T-cell (primary cell): Measurements from ENCODE around the gene ZC3H4. TPM values are rescaled to one million over a fixed set of nuclear protein-coding genes. Genes with fewer than 3 reads are reported as not detected.

ENCODE experiments used
- ATAC-seq, 4 experiments: fragments of 200-7000 bp in 3 of 4; fragments of 150-1000 bp in 1 of 4; cut with Tn5 transposase; replicated peaks in 1 of 4; 1 replicate in 3 of 4; 2 replicates in 1 of 4; pipeline ENCODE4 v1.10.0; 2021; ENCODE audit warnings: moderate library complexity in 3 of 4, mild to moderate bottlenecking in 2 of 4, moderate number of reproducible peaks in 1 of 4
- CTCF ChIA-PET, 2 donors: fragments of 300-600 bp; sonication (Branson Sonifier 250); formaldehyde crosslinking; loops; one replicate each; lab custom pipeline; 2022; ENCODE audit warnings: antibody characterized with exemption in 2 of 2; lab: Charles Lee
- POLR2A ChIA-PET, 2 donors: fragments of 300-600 bp; sonication (Branson Sonifier 250); formaldehyde crosslinking; loops; one replicate each; lab custom pipeline; 2022; ENCODE audit warnings: antibody characterized with exemption in 2 of 2; lab: Charles Lee
- DNase-seq, 35 experiments: peaks; one replicate each; pipeline versions ENCODE4 v3.0.0 to v3.0.0-alpha.2; 2013 to 2023
- H3K27ac ChIP-seq: one replicate; pipeline ENCODE4 v1.5.1; 2013; ENCODE audit warnings: low read length
- H3K27me3 ChIP-seq, 2 experiments: replicated peaks in 1 of 2; 1 replicate in 1 of 2; 2 replicates in 1 of 2; pipeline versions ENCODE4 v1.6.1 to v1.7.0; 2013; ENCODE audit warnings: low read length in 1 of 2, mixed read lengths in 1 of 2; ENCODE audit not compliant: control insufficient read depth in 2 of 2, insufficient read depth in 2 of 2; ENCODE audit errors: extremely low read depth in 1 of 2
- H3K36me3 ChIP-seq, 2 donors: 1 replicate in 1 of 2; 2 replicates in 1 of 2; pipeline versions ENCODE4 v1.6.1 to v1.7.0; 2013; ENCODE audit warnings: low read length in 1 of 2; ENCODE audit not compliant: control insufficient read depth in 2 of 2, insufficient read depth in 1 of 2; ENCODE audit errors: extremely low read depth in 1 of 2
- H3K4me1 ChIP-seq, 2 experiments: 1 replicate in 1 of 2; 2 replicates in 1 of 2; pipeline versions ENCODE4 v1.6.1 to v1.7.0; 2013; ENCODE audit warnings: low read length in 2 of 2, mixed read lengths in 1 of 2; ENCODE audit not compliant: insufficient read depth in 2 of 2, control insufficient read depth in 1 of 2; ENCODE audit errors: extremely low read depth in 1 of 2
- H3K4me3 ChIP-seq, 2 donors: 1 replicate in 1 of 2; 2 replicates in 1 of 2; pipeline versions ENCODE4 v1.5.1 to v1.7.0; 2013; ENCODE audit warnings: mild to moderate bottlenecking in 2 of 2, low read length in 1 of 2, moderate library complexity in 1 of 2; ENCODE audit not compliant: control insufficient read depth in 1 of 2; ENCODE audit errors: extremely low read depth in 1 of 2
- H3K9me3 ChIP-seq: 2 replicates; pipeline ENCODE4 v1.7.0; 2013
- H3K27ac Mint-ChIP-seq, 2 donors: one replicate each; pipeline ENCODE4 v1.8.0; 2020 to 2021; ENCODE audit warnings: mild to moderate bottlenecking in 2 of 2, mixed read lengths in 2 of 2
- H3K27me3 Mint-ChIP-seq, 2 donors: one replicate each; pipeline ENCODE4 v1.8.0; 2021 to 2022; ENCODE audit warnings: mixed read lengths in 2 of 2
- H3K36me3 Mint-ChIP-seq: one replicate; pipeline ENCODE4 v1.8.0; 2021; ENCODE audit warnings: mixed read lengths
- H3K4me1 Mint-ChIP-seq, 3 donors: one replicate each; pipeline ENCODE4 v1.8.0; 2020 to 2022; ENCODE audit warnings: mixed read lengths in 3 of 3, mild to moderate bottlenecking in 1 of 3
- H3K4me3 Mint-ChIP-seq, 3 donors: one replicate each; pipeline ENCODE4 v1.8.0; 2020 to 2022; ENCODE audit warnings: mild to moderate bottlenecking in 3 of 3, mixed read lengths in 3 of 3, moderate library complexity in 3 of 3
- H3K9me3 Mint-ChIP-seq, 3 donors: one replicate each; pipeline ENCODE4 v1.8.0; 2020 to 2022; ENCODE audit warnings: mixed read lengths in 3 of 3
- WGBS: methylation state at CpG from one replicate; pipeline ENCODE4 v1.1.5; 2013; ENCODE audit warnings: missing lambda C conversion rate; ENCODE audit not compliant: insufficient coverage; 5-methylcytosine and 5-hydroxymethylcytosine counted together
- total RNA-seq, 35 experiments: library from RNA in 6 of 35; stranded (reverse) in 6 of 35; fragments of 120-200 nt in 1 of 35; gene quantifications; one replicate each; pipeline versions ENCODE4 v1.2.1 to v1.2.4 and lab custom pipeline; 2013 to 2026

ZC3H4 gene
- total RNA-seq, 5 donors from 2014 or later (not counting 1 experiment from before 2014, with no cell fraction given): 64.0 to 81.4 (median 72.3) TPM

- WGBS: 58% methylated on average over 7 of the region's 10 CpGs
These were observed 19.7 kb downstream of the ZC3H4 start for GRCh38 chr19:47093841-47094240.

GRCh38 chr19:47093254-47093653 lies 20.3 kb downstream of the ZC3H4 start:
- H3K27me3 ChIP-seq: no peaks in the 10 kb centered on the region
- 89% methylated on average over 4 of the region's 5 CpGs for WGBS
- H3K4me3 Mint-ChIP-seq: no peak overlapping the region
- CTCF ChIA-PET: no interaction called here
- H3K27ac ChIP-seq: peak overlapping the region; percentile 91
- H3K4me3 ChIP-seq: no peak overlapping the region
- peaks cover 43% of the 10 kb centered on the region for H3K36me3 Mint-ChIP-seq
- no peaks in the 10 kb centered on the region for H3K9me3 ChIP-seq
- peaks cover 21 to 56% of the 10 kb centered on the region in 2 donors for H3K36me3 ChIP-seq
- ATAC-seq (no peak), DNase-seq (no peak)
- H3K27me3 Mint-ChIP-seq: no peaks in the 10 kb centered on the region
- peaks cover 8 to 43% of the 10 kb centered on the region in 2 experiments for H3K4me1 ChIP-seq
- H3K9me3 Mint-ChIP-seq: no peaks in the 10 kb centered on the region
- peaks cover 43 to 50% (median 47%) of the 10 kb centered on the region in 3 donors for H3K4me1 Mint-ChIP-seq
- H3K27ac Mint-ChIP-seq: peak overlapping the region; percentile 94 to 95
- POLR2A ChIA-PET: no interaction called here

More at GRCh38 chr19:47093841-47094240, 19.7 kb downstream of the ZC3H4 start:
- Mint-ChIP-seq H3K4me3 (no peak overlapping the region), H3K4me1 (peaks cover 47 to 55% (median 51%) of the 10 kb centered on the region in 3 donors), H3K27ac (peak overlapping the region; percentile 94 to 95), H3K36me3 (peaks cover 47% of the 10 kb centered on the region), H3K9me3 (no peaks in the 10 kb centered on the region), H3K27me3 (no peaks in the 10 kb centered on the region)
- Histone ChIP-seq H3K36me3 (peaks cover 21 to 54% of the 10 kb centered on the region in 2 donors), H3K27ac (peak overlapping the region; percentile 91), H3K4me3 (no peak overlapping the region), H3K27me3 (no peaks in the 10 kb centered on the region), H3K4me1 (peaks cover 8 to 46% of the 10 kb centered on the region in 2 experiments), H3K9me3 (no peaks in the 10 kb centered on the region)
- ATAC-seq: no peak
- peak in 1 of 35 experiments; percentile 25 for DNase-seq
- POLR2A ChIA-PET: no interaction called here
- CTCF ChIA-PET: interaction anchor here in 1 of 2 donors (1.0 kb wide), 1 partner anchor 32 kb away, joined by 3 read pairs; no protein-coding TSS in a partner anchor

- peaks cover 50% of the 10 kb centered on the region for H3K36me3 Mint-ChIP-seq
- ChIA-PET CTCF (no interaction called here), POLR2A (no interaction called here)
- H3K9me3 Mint-ChIP-seq: no peaks in the 10 kb centered on the region
- Histone ChIP-seq H3K27ac (no peak overlapping the region), H3K4me1 (peaks cover under 1 to 18% of the 10 kb centered on the region in 2 experiments), H3K9me3 (no peaks in the 10 kb centered on the region), H3K36me3 (peaks cover 25 to 78% of the 10 kb centered on the region in 2 donors), H3K4me3 (no peak overlapping the region), H3K27me3 (no peaks in the 10 kb centered on the region)
- H3K27ac Mint-ChIP-seq: no peak overlapping the region
- no peaks in the 10 kb centered on the region for H3K27me3 Mint-ChIP-seq
- 93% methylated on average over 15 of the region's 21 CpGs for WGBS
- no peak overlapping the region for H3K4me3 Mint-ChIP-seq
- ATAC-seq: no peak
- peaks cover 19 to 24% (median 19%) of the 10 kb centered on the region in 3 donors for H3K4me1 Mint-ChIP-seq
- no peak for DNase-seq
These were observed 23.7 kb downstream of the ZC3H4 start for GRCh38 chr19:47089767-47090350.

DNA sequence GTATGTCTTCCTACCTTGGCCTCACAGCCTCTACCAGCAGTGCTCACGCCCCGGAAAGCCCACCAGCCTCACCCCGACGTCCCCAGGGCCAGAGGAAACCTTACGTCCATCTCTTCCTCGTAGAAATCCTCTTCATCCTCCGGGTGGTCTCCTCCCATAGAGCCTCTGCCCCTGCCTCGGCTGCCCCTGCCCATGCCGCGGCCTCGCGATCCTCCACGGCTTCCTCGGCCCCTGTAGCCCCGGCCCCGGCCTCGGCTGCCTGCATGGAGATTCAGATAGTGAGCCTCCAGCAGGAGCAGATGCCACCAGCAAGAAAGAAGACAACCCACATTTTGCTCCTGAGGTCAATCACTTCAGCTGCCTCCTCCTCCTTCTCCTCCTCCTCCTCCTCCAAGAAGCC lies 27.3 kb downstream of the ZC3H4 start:
- no peaks in the 10 kb centered on the region for H3K27me3 Mint-ChIP-seq
- POLR2A ChIA-PET: no interaction called here
- CTCF ChIA-PET: no interaction called here
- Histone ChIP-seq H3K27me3 (no peaks in the 10 kb centered on the region), H3K27ac (no peak overlapping the region), H3K4me3 (no peak overlapping the region), H3K4me1 (no peaks in the 10 kb centered on the region), H3K9me3 (no peaks in the 10 kb centered on the region), H3K36me3 (peaks cover 20 to 90% of the 10 kb centered on the region in 2 donors)
- H3K4me3 Mint-ChIP-seq: no peak overlapping the region
- 95% methylated on average over 14 of the region's 17 CpGs for WGBS
- ATAC-seq: no peak
- DNase-seq: no peak
- H3K36me3 Mint-ChIP-seq: peaks cover 52% of the 10 kb centered on the region
- H3K9me3 Mint-ChIP-seq: no peaks in the 10 kb centered on the region
- peaks cover 2 to 5% (median 4%) of the 10 kb centered on the region in 3 donors for H3K4me1 Mint-ChIP-seq
- peak overlapping the region in 1 of 2 donors; percentile 22 for H3K27ac Mint-ChIP-seq

DNA sequence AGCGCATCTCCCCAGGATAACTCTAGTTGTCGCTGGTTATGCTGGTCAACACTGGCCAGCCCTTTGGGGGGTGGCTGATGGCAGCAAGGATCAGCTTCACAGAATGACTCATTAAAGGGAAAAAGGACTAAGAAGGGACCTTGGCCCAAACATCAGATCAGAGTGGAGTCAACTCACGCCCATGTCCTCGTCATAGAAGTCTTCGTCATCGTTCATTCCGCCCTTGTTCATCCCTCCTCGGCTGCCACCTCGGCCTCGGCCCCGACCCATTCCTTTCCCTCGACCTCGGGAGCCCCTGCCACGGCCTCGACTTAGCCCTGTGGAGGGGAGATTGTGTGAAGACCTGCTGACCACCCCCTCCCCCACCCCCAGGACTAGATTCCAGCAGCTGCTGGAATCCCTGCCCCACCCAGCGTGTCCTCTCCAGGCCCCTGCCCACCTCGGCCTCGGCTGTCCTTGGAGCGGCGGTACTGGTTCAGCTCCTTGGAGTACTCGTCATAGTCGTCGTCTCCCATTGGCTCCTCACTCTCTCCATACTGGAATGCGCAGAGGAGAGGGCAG lies 28.6 kb downstream of the ZC3H4 start:
- DNase-seq (no peak), ATAC-seq (no peak)
- Mint-ChIP-seq H3K4me1 (no peaks in the 10 kb centered on the region), H3K4me3 (no peak overlapping the region), H3K9me3 (no peaks in the 10 kb centered on the region), H3K27ac (no peak overlapping the region), H3K27me3 (no peaks in the 10 kb centered on the region), H3K36me3 (peaks cover 41% of the 10 kb centered on the region)
- POLR2A ChIA-PET: no interaction called here
- Histone ChIP-seq H3K36me3 (peaks cover 16 to 91% of the 10 kb centered on the region in 2 donors), H3K27ac (no peak overlapping the region), H3K4me3 (no peak overlapping the region), H3K4me1 (no peaks in the 10 kb centered on the region), H3K27me3 (no peaks in the 10 kb centered on the region), H3K9me3 (no peaks in the 10 kb centered on the region)
- 96% methylated on average over 11 of the region's 24 CpGs for WGBS
- CTCF ChIA-PET: no interaction called here

DNA sequence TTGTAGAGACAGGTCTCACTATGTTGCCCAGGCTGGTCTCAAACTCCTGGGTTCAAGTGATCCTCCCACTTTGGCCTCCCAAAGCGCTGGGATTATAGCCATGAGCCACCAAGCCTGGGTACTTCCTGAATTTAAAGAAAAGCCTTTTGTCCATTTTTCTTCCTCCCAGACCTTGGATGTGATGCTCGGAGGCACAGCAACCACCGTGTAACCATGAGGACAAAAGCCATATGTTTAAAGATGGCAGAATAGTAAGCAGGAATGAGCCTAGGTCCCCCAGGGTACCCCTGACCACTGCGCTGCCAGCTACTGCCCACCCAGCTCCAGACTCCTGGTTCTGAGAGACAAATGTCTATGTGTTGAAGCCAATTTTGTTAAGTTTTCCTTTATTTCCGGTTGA lies 31.1 kb downstream of the ZC3H4 start:
- ChIA-PET CTCF (interaction anchor here in 1 of 2 donors (0.6 kb wide), 1 partner anchor 292 kb away, joined by 9 read pairs; no protein-coding TSS in a partner anchor), POLR2A (no interaction called here)
- Histone ChIP-seq H3K36me3 (peaks cover 14 to 84% of the 10 kb centered on the region in 2 donors), H3K27ac (no peak overlapping the region), H3K27me3 (no peaks in the 10 kb centered on the region), H3K9me3 (no peaks in the 10 kb centered on the region), H3K4me3 (no peak overlapping the region), H3K4me1 (no peaks in the 10 kb centered on the region)
- H3K4me3 Mint-ChIP-seq: no peak overlapping the region
- WGBS: 94% methylated on average over 2 of the region's 5 CpGs
- H3K4me1 Mint-ChIP-seq: no peaks in the 10 kb centered on the region
- no peak for DNase-seq
- H3K36me3 Mint-ChIP-seq: peaks cover 33% of the 10 kb centered on the region
- H3K27ac Mint-ChIP-seq: no peak overlapping the region
- ATAC-seq: no peak
- H3K9me3 Mint-ChIP-seq: no peaks in the 10 kb centered on the region
- H3K27me3 Mint-ChIP-seq: no peaks in the 10 kb centered on the region
